H9 (cell line): ENCODE data around the gene FAP. TPM values are rescaled to one million over a fixed set of nuclear protein-coding genes. Genes with fewer than 3 reads are reported as not detected.

ENCODE experiments used
- DNase-seq: peaks from one replicate; pipeline ENCODE4 v3.0.0-alpha.2; 2017
- H2AFZ ChIP-seq: one replicate; pipeline ENCODE4 v1.6.1; 2013; ENCODE audit warnings: mild to moderate bottlenecking, low read length, control low read depth, moderate library complexity
- H2AK5ac ChIP-seq: 2 replicates; pipeline ENCODE4 v1.6.1; 2013; ENCODE audit warnings: low read length, control low read depth, mixed read lengths; ENCODE audit not compliant: insufficient read length
- H2BK120ac ChIP-seq: one replicate; pipeline ENCODE4 v1.6.1; 2013; ENCODE audit warnings: low read depth, mild to moderate bottlenecking, low read length, control low read depth, inconsistent platforms; ENCODE audit not compliant: poor library complexity, severe bottlenecking
- H2BK12ac ChIP-seq: 2 replicates; pipeline ENCODE4 v1.6.1; 2013; ENCODE audit warnings: low read length, control low read depth, mixed read lengths, low read depth; ENCODE audit not compliant: insufficient read length
- H2BK15ac ChIP-seq: 2 replicates; pipeline ENCODE4 v1.6.1; 2013; ENCODE audit warnings: low read depth, low read length, control low read depth
- H2BK20ac ChIP-seq: one replicate; pipeline ENCODE4 v1.6.1; 2013; ENCODE audit warnings: low read depth, mild to moderate bottlenecking, low read length, control low read depth, inconsistent platforms; ENCODE audit not compliant: poor library complexity, severe bottlenecking
- H2BK5ac ChIP-seq: 2 replicates; pipeline ENCODE4 v1.6.1; 2013; ENCODE audit warnings: low read length, control low read depth, mixed read lengths; ENCODE audit not compliant: insufficient read length
- H3K14ac ChIP-seq: 2 replicates; pipeline ENCODE4 v1.6.1; 2013; ENCODE audit warnings: low read length, control low read depth; ENCODE audit not compliant: insufficient read depth
- H3K18ac ChIP-seq: 2 replicates; pipeline ENCODE4 v1.6.1; 2013; ENCODE audit warnings: low read depth, mild to moderate bottlenecking, mixed read lengths, low read length, control low read depth; ENCODE audit not compliant: insufficient read length
- H3K23ac ChIP-seq: 2 replicates; pipeline ENCODE4 v1.6.1; 2013; ENCODE audit warnings: low read length, control low read depth, mixed read lengths, low read depth; ENCODE audit not compliant: insufficient read length
- H3K23me2 ChIP-seq: 2 replicates; pipeline ENCODE4 v1.6.1; 2013; ENCODE audit warnings: low read depth, mild to moderate bottlenecking, mixed read lengths, low read length, control low read depth; ENCODE audit not compliant: insufficient read length, poor library complexity, severe bottlenecking
- H3K27ac ChIP-seq: 2 replicates; pipeline ENCODE4 v1.5.1; 2013; ENCODE audit warnings: low read length, control low read depth, mixed read lengths, low read depth; ENCODE audit not compliant: insufficient read length
- H3K27me3 ChIP-seq: 2 replicates; pipeline ENCODE4 v1.6.1; 2013; ENCODE audit warnings: low read length, control low read depth, inconsistent platforms; ENCODE audit not compliant: insufficient read depth
- H3K4ac ChIP-seq: 2 replicates; pipeline ENCODE4 v1.6.1; 2013; ENCODE audit warnings: low read depth, mild to moderate bottlenecking, control low read depth, inconsistent platforms, low read length, moderate library complexity
- H3K4me1 ChIP-seq: 2 replicates; pipeline ENCODE4 v1.6.1; 2013; ENCODE audit warnings: low read length, control low read depth, inconsistent platforms; ENCODE audit not compliant: insufficient read depth
- H3K4me2 ChIP-seq: 2 replicates; pipeline ENCODE4 v1.6.1; 2013; ENCODE audit warnings: low read length, control low read depth, mixed read lengths; ENCODE audit not compliant: insufficient read length, insufficient read depth
- H3K56ac ChIP-seq: 2 replicates; pipeline ENCODE4 v1.6.1; 2013; ENCODE audit warnings: low read depth, mild to moderate bottlenecking, mixed read lengths, low read length, control low read depth; ENCODE audit not compliant: insufficient read length
- H3K79me1 ChIP-seq: 2 replicates; pipeline ENCODE4 v1.6.1; 2013; ENCODE audit warnings: low read depth, mild to moderate bottlenecking, moderate library complexity, low read length, control low read depth, inconsistent platforms; ENCODE audit not compliant: insufficient read depth, poor library complexity, severe bottlenecking
- H3K79me2 ChIP-seq: 2 replicates; pipeline ENCODE4 v1.6.1; 2013; ENCODE audit warnings: low read length, control low read depth, inconsistent platforms; ENCODE audit not compliant: insufficient read depth
- H3K9ac ChIP-seq: 2 replicates; pipeline ENCODE4 v1.6.1; 2013; ENCODE audit warnings: low read length, control low read depth, mixed read lengths; ENCODE audit not compliant: insufficient read length; ENCODE audit errors: extremely low read depth
- H3K9me3 ChIP-seq: one replicate; pipeline ENCODE4 v1.6.1; 2013; ENCODE audit warnings: low read depth, low read length, inconsistent platforms; ENCODE audit not compliant: control insufficient read depth
- H3T11ph ChIP-seq: one replicate; pipeline ENCODE4 v1.6.1; 2013; ENCODE audit warnings: mild to moderate bottlenecking, low read length, control low read depth, inconsistent platforms
- H4K20me1 ChIP-seq: one replicate; pipeline ENCODE4 v1.6.1; 2013; ENCODE audit not compliant: control insufficient read depth, insufficient read length, insufficient read depth
- H4K5ac ChIP-seq: 2 replicates; pipeline ENCODE4 v1.6.1; 2013; ENCODE audit warnings: low read depth, mild to moderate bottlenecking, mixed read lengths, low read length, control low read depth; ENCODE audit not compliant: insufficient read length
- H4K8ac ChIP-seq: replicated peaks from 2 replicates; pipeline ENCODE4 v1.6.1; 2013; ENCODE audit warnings: low read length, control low read depth, mixed read lengths, low read depth; ENCODE audit not compliant: insufficient read length
- H4K91ac ChIP-seq: 2 replicates; pipeline ENCODE4 v1.6.1; 2013; ENCODE audit warnings: low read depth, mild to moderate bottlenecking, moderate library complexity, mixed read lengths, low read length, control low read depth; ENCODE audit not compliant: insufficient read length
- H3K27ac Mint-ChIP-seq, 3 experiments: 2 replicates in 2 of 3; 3 replicates in 1 of 3; pipeline ENCODE4 v1.8.0; 2020 to 2021; ENCODE audit warnings: mixed read lengths in 3 of 3, mild to moderate bottlenecking in 1 of 3, moderate library complexity in 1 of 3
- H3K27me3 Mint-ChIP-seq: 2 replicates; pipeline ENCODE4 v1.8.0; 2021; ENCODE audit warnings: low read depth, mild to moderate bottlenecking, moderate library complexity, mixed read lengths
- H3K36me3 Mint-ChIP-seq, 3 experiments: 2 replicates in 2 of 3; 3 replicates in 1 of 3; pipeline ENCODE4 v1.8.0; 2020 to 2021; ENCODE audit warnings: low read depth in 3 of 3, mixed read lengths in 3 of 3; ENCODE audit not compliant: insufficient read depth in 1 of 3
- H3K4me1 Mint-ChIP-seq, 2 experiments: 2 replicates each; pipeline ENCODE4 v1.8.0; 2020; ENCODE audit warnings: mixed read lengths in 2 of 2
- H3K4me3 Mint-ChIP-seq, 2 experiments: 2 replicates in 1 of 2; 3 replicates in 1 of 2; pipeline ENCODE4 v1.8.0; 2020 to 2021; ENCODE audit warnings: mild to moderate bottlenecking in 2 of 2, mixed read lengths in 2 of 2, moderate library complexity in 1 of 2
- H3K9me3 Mint-ChIP-seq, 2 experiments: 2 replicates in 1 of 2; 3 replicates in 1 of 2; pipeline ENCODE4 v1.8.0; 2020; ENCODE audit warnings: mild to moderate bottlenecking in 2 of 2, mixed read lengths in 2 of 2, moderate library complexity in 1 of 2
- CTCF ChIP-seq: fragments of 200-600 bp; sonication (generic); conservative IDR thresholded peaks from 3 replicates; pipeline ENCODE4 v1.8.0; 2021; ENCODE audit warnings: antibody characterized with exemption, mild to moderate bottlenecking
- WGBS: extraction: QIAGEN DNeasy Blood & Tissue Kit; methylation state at CpG from one replicate; pipeline ENCODE4 v1.1.7; 2013; ENCODE audit warnings: missing lambda C conversion rate, low lambda C conversion rate, mixed read lengths; ENCODE audit not compliant: insufficient read length; ENCODE audit errors: extremely low coverage; 5-methylcytosine and 5-hydroxymethylcytosine counted together
- total RNA-seq: library from RNA; stranded (reverse); gene quantifications from 2 replicates; pipeline ENCODE4 v1.2.1, GENCODE V29; 2021

FAP gene
- total RNA-seq, 1 experiment from 2014 or later: not detected

GRCh38 chr2:162174746-162175145 is 68.5 kb downstream of the FAP start:
- Mint-ChIP-seq H3K27ac (no peak overlapping the region), H3K36me3 (no peaks in the 10 kb centered on the region), H3K4me3 (no peak overlapping the region), H3K9me3 (no peaks in the 10 kb centered on the region), H3K27me3 (no peaks in the 10 kb centered on the region), H3K4me1 (peaks cover 11 to 12% of the 10 kb centered on the region in 2 experiments; a peak in 3 of 4 replicates)
- Histone ChIP-seq H3K18ac (no peak overlapping the region), H3K14ac (no peak overlapping the region), H3K27ac (no peak overlapping the region), H2BK12ac (no peak overlapping the region), H4K5ac (no peak overlapping the region), H3K4ac (no peak overlapping the region), H2AK5ac (no peak overlapping the region), H3K23me2 (no peaks in the 10 kb centered on the region), H3K4me2 (no peak overlapping the region), H3K23ac (no peak overlapping the region), H3T11ph (no peak overlapping the region), H3K27me3 (no peaks in the 10 kb centered on the region), H2BK120ac (no peak overlapping the region), H2AFZ (no peak overlapping the region), H2BK15ac (no peak overlapping the region), H4K20me1 (no peaks in the 10 kb centered on the region), H4K8ac (no peak overlapping the region), H2BK20ac (no peak overlapping the region), H2BK5ac (no peak overlapping the region), H3K56ac (no peak overlapping the region), H3K79me1 (no peaks in the 10 kb centered on the region), H3K4me1 (0 out of 2 replicates have a peak, but pooled peaks cover 2% of the 10 kb centered on the region), H3K9me3 (no peaks in the 10 kb centered on the region), H4K91ac (no peak overlapping the region), H3K79me2 (no peaks in the 10 kb centered on the region), H3K9ac (no peak overlapping the region)
- no CpG with 5 or more reads among the region's 5 CpGs for WGBS
- no peak for TF ChIP-seq CTCF
- no peak for DNase-seq
